SK-N-SH treated with all-trans-retinoic acid at 6 μM for 48 hours (cell line): Measurements from ENCODE around the gene ANKRD11.
"Not testable (repeated sequence)": the region's sequence is repeated elsewhere in the genome, so short reads cannot be mapped to it uniquely, and the experiment has no call there.

Experiments used
- ATAC-seq: fragments of 200-7000 bp; cut with Tn5 transposase; 3 replicates; pipeline ENCODE4 v1.9.1; 2020; ENCODE audit warnings: mild to moderate bottlenecking, moderate library complexity
- ARNTL ChIP-seq: fragments of 450-650 bp; formaldehyde crosslinking; IDR thresholded peaks from 2 replicates; pipeline ENCODE4 v1.5.0; 2020; ENCODE audit warnings: low read depth, mild to moderate bottlenecking, moderate library complexity, borderline replicate concordance
- BACH2 ChIP-seq: fragments of 250-450 bp; sonication (Bioruptor Pico); IDR thresholded peaks from 2 replicates; pipeline ENCODE4 v1.9.0; 2021; ENCODE audit warnings: mild to moderate bottlenecking, borderline replicate concordance
- CSDC2 ChIP-seq: fragments of 250-450 bp; sonication (Bioruptor Pico); IDR thresholded peaks from 2 replicates; pipeline ENCODE4 v1.5.0; 2020; ENCODE audit warnings: mild to moderate bottlenecking, moderate library complexity
- CSRNP3 ChIP-seq: fragments of 250-450 bp; sonication (Bioruptor Pico); IDR thresholded peaks from 2 replicates; pipeline ENCODE4 v1.5.1; 2021; ENCODE audit warnings: mild to moderate bottlenecking, moderate library complexity
- ESRRG ChIP-seq: fragments of 250-450 bp; sonication (Bioruptor Pico); IDR thresholded peaks from 2 replicates; pipeline ENCODE4 v1.6.1; 2021; ENCODE audit warnings: mild to moderate bottlenecking
- GLIS3 ChIP-seq: fragments of 250-450 bp; sonication (Bioruptor Pico); IDR thresholded peaks from 2 replicates; pipeline ENCODE4 v1.5.0; 2020; ENCODE audit warnings: mild to moderate bottlenecking, moderate library complexity
- ISL1 ChIP-seq: fragments of 250-450 bp; sonication (Bioruptor Pico); IDR thresholded peaks from 2 replicates; pipeline ENCODE4 v2.1.2; 2022; ENCODE audit warnings: mild to moderate bottlenecking, moderate library complexity
- PPARA ChIP-seq: fragments of 250-450 bp; sonication (Bioruptor Pico); IDR thresholded peaks from 2 replicates; pipeline ENCODE4 v1.5.0; 2020; ENCODE audit warnings: mild to moderate bottlenecking, borderline replicate concordance
- RARB ChIP-seq: fragments of 250-450 bp; sonication (Bioruptor Pico); IDR thresholded peaks from 2 replicates; pipeline ENCODE4 v1.8.0; 2021; ENCODE audit warnings: mild to moderate bottlenecking, moderate library complexity
- SNAI2 ChIP-seq: fragments of 250-450 bp; sonication (Bioruptor Pico); IDR thresholded peaks from 2 replicates; pipeline ENCODE4 v1.5.0; 2020; ENCODE audit warnings: mild to moderate bottlenecking, moderate library complexity
- TCF4 ChIP-seq: fragments of 250-450 bp; sonication (Bioruptor Pico); IDR thresholded peaks from 2 replicates; pipeline ENCODE4 v1.8.0; 2021; ENCODE audit warnings: mild to moderate bottlenecking, moderate library complexity, borderline replicate concordance
- TOX ChIP-seq: fragments of 250-450 bp; sonication (Bioruptor Pico); IDR thresholded peaks from 2 replicates; pipeline ENCODE4 v1.8.0; 2021; ENCODE audit warnings: mild to moderate bottlenecking, moderate library complexity, borderline replicate concordance
- ZC3H10 ChIP-seq: fragments of 250-450 bp; sonication (Bioruptor Pico); IDR thresholded peaks from 2 replicates; pipeline ENCODE4 v1.5.1; 2021; ENCODE audit warnings: mild to moderate bottlenecking, moderate library complexity
- ZFP3 ChIP-seq: fragments of 250-450 bp; sonication (Bioruptor Pico); IDR thresholded peaks from 2 replicates; pipeline ENCODE4 v1.5.0; 2020; ENCODE audit warnings: mild to moderate bottlenecking, moderate library complexity
- ZFP30 ChIP-seq: fragments of 450-650 bp; formaldehyde crosslinking; IDR thresholded peaks from 2 replicates; pipeline ENCODE4 v1.5.0; 2022; ENCODE audit warnings: mild to moderate bottlenecking, moderate library complexity
- ZNF565 ChIP-seq: fragments of 450-650 bp; formaldehyde crosslinking; conservative IDR thresholded peaks from 2 replicates; pipeline ENCODE4 v1.5.0; 2020; ENCODE audit warnings: low read depth, mild to moderate bottlenecking, moderate library complexity
- ZNF70 ChIP-seq: fragments of 450-650 bp; formaldehyde crosslinking; IDR thresholded peaks from 2 replicates; pipeline ENCODE4 v1.5.0; 2020; ENCODE audit warnings: mild to moderate bottlenecking, moderate library complexity
- ZNF8 ChIP-seq: fragments of 450-650 bp; formaldehyde crosslinking; IDR thresholded peaks from 2 replicates; pipeline ENCODE4 v1.5.0; 2020; ENCODE audit warnings: mild to moderate bottlenecking, moderate library complexity
- TF ChIP-seq, protein P1 (sequence below): fragments of 250-450 bp; sonication (Bioruptor Pico); IDR thresholded peaks from 2 replicates; pipeline ENCODE4 v1.8.0; 2021; ENCODE audit warnings: low read depth, mild to moderate bottlenecking, moderate library complexity, borderline replicate concordance
- TF ChIP-seq, protein P2 (sequence below): fragments of 250-450 bp; sonication (Bioruptor Pico); IDR thresholded peaks from 2 replicates; pipeline ENCODE4 v1.5.1; 2020; ENCODE audit warnings: low read depth, mild to moderate bottlenecking, moderate library complexity
- TF ChIP-seq, protein P3 (sequence below): fragments of 250-450 bp; sonication (Bioruptor Pico); IDR thresholded peaks from 2 replicates; pipeline ENCODE4 v1.8.0; 2020; ENCODE audit warnings: mild to moderate bottlenecking, moderate library complexity, borderline replicate concordance

The ANKRD11 gene

DNA sequence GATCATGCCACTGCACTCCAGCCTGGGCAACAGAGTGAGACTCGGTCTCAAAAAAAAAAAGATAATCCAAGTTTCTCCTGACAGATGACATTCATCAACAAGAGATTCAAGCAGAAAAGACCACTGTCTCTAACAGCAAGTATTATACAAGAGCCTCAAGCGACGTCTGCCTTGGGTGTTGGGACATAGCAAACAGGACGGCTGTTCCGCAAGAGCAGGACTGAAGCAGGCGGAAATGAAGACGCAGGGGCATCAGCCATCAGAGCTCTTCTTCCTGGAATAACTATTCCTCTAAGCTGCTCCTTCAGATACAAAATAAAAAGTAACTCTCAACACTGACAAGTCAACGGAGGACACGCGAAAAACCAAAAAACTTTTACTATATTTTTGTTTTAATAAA is 54.0 kb downstream of the ANKRD11 start:
- no peak for TF ChIP-seq CSDC2 (CRISPR knock-in tag)
- no peak for TF ChIP-seq ZNF565
- TF ChIP-seq ESRRG (CRISPR knock-in tag) = no peak
- no peak for TF ChIP-seq CSRNP3 (CRISPR knock-in tag)
- TF ChIP-seq, protein P1, sequence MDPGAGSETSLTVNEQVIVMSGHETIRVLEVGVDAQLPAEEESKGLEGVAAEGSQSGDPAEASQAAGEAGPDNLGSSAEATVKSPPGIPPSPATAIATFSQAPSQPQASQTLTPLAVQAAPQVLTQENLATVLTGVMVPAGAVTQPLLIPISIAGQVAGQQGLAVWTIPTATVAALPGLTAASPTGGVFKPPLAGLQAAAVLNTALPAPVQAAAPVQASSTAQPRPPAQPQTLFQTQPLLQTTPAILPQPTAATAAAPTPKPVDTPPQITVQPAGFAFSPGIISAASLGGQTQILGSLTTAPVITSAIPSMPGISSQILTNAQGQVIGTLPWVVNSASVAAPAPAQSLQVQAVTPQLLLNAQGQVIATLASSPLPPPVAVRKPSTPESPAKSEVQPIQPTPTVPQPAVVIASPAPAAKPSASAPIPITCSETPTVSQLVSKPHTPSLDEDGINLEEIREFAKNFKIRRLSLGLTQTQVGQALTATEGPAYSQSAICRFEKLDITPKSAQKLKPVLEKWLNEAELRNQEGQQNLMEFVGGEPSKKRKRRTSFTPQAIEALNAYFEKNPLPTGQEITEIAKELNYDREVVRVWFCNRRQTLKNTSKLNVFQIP (CRISPR knock-in tag) = no peak
- no peak for TF ChIP-seq ARNTL
- no peak for TF ChIP-seq ZFP3 (CRISPR knock-in tag)
- TF ChIP-seq, protein P2, sequence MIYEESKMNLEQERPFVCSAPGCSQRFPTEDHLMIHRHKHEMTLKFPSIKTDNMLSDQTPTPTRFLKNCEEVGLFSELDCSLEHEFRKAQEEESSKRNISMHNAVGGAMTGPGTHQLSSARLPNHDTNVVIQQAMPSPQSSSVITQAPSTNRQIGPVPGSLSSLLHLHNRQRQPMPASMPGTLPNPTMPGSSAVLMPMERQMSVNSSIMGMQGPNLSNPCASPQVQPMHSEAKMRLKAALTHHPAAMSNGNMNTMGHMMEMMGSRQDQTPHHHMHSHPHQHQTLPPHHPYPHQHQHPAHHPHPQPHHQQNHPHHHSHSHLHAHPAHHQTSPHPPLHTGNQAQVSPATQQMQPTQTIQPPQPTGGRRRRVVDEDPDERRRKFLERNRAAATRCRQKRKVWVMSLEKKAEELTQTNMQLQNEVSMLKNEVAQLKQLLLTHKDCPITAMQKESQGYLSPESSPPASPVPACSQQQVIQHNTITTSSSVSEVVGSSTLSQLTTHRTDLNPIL (CRISPR knock-in tag) = no peak
- no peak for ATAC-seq

GRCh38 chr16:89435059-89435458 is 55.3 kb downstream of the ANKRD11 start:
- ATAC-seq = not testable (repeated sequence)

DNA sequence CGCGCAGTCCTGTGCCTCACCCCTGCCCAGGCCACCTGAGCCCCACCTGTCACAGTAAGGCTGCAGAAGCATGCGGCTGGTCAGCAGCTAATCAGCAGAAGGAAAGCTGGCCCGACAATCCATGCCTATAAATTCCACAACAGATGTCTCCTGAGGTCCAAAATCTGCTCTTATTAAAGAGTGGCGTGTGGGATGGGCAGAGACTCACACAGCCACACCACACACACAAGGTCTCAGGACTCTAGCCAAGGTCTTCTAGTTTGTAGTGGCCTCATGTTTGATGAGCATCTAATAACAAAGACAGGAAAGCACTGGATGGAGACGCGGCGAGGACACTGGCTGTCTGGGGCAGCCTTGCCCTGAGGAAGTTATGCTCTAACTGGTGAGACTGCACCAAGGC is 55.9 kb downstream of the ANKRD11 start:
- no peak for ATAC-seq
- TF ChIP-seq ZFP3 (CRISPR knock-in tag) = no peak
- TF ChIP-seq BACH2 = no peak
- TF ChIP-seq ESRRG (CRISPR knock-in tag) = no peak
- TF ChIP-seq CSRNP3 (CRISPR knock-in tag) = no peak
- no peak for TF ChIP-seq TCF4 (CRISPR knock-in tag)
- TF ChIP-seq ZNF70 (CRISPR knock-in tag) = no peak
- TF ChIP-seq PPARA = no peak
- TF ChIP-seq SNAI2 = no peak
- no peak for TF ChIP-seq ZFP30 (CRISPR knock-in tag)
- no peak for TF ChIP-seq ZNF565
- no peak for TF ChIP-seq ISL1 (CRISPR knock-in tag)
- no peak for TF ChIP-seq ZC3H10 (CRISPR knock-in tag)
- TF ChIP-seq GLIS3 (CRISPR knock-in tag) = no peak
- TF ChIP-seq, protein P3, sequence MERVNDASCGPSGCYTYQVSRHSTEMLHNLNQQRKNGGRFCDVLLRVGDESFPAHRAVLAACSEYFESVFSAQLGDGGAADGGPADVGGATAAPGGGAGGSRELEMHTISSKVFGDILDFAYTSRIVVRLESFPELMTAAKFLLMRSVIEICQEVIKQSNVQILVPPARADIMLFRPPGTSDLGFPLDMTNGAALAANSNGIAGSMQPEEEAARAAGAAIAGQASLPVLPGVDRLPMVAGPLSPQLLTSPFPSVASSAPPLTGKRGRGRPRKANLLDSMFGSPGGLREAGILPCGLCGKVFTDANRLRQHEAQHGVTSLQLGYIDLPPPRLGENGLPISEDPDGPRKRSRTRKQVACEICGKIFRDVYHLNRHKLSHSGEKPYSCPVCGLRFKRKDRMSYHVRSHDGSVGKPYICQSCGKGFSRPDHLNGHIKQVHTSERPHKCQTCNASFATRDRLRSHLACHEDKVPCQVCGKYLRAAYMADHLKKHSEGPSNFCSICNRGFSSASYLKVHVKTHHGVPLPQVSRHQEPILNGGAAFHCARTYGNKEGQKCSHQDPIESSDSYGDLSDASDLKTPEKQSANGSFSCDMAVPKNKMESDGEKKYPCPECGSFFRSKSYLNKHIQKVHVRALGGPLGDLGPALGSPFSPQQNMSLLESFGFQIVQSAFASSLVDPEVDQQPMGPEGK (CRISPR knock-in tag) = no peak
- no peak for TF ChIP-seq RARB

DNA sequence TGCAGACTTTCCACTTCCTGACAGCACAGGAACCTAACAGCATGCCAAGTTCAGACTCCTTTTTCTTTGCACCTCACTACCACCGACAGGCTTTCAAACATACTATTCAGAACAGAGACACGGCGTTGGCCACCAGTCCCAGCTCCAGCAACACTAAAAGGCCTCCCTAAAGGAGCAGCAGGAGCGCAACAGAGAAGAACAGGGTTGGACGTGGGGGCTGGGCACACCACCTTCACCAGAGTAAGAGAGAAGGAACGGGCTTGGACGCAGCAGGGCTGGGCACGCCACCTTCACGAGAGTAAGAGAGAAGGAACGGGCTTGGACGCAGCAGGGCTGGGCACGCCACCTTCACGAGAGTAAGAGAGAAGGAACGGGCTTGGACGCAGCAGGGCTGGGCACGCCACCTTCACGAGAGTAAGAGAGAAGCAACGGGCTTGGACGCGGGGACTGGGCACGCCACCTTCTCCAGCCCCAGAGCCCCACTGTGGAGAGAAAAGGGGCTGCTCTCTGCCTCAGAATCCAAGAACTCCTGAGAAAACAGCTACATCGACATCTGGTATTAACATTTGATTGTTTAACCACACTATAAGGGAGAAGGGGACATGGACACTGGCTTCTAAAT is 56.9 kb downstream of the ANKRD11 start:
- ATAC-seq = not testable (repeated sequence)

DNA sequence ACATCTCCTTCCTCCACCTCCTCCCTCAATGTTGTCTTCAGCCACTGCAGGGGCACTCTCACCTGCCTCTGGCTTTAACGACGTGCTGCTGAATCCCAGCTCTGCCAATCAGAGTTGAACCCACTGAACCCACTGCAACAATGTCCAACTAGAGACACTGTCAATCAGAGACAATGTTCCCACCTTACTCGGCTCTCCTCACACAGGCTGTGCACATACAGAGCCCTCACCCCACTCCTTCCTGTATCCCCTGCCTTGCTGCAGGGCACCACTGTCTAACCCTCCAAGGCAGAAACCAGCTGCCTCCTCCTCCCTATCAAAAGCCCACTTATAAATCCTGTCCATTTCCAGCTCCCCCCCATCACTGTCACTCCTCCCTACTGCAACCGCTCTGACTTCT is 58.7 kb downstream of the ANKRD11 start:
- ATAC-seq = no peak
- TF ChIP-seq PPARA = no peak
- no peak for TF ChIP-seq TOX (CRISPR knock-in tag)
- TF ChIP-seq ZNF8 (CRISPR knock-in tag) = no peak
- no peak for TF ChIP-seq RARB
- TF ChIP-seq, protein P3 (CRISPR knock-in tag) = no peak
- TF ChIP-seq, protein P2 (CRISPR knock-in tag) = no peak
- TF ChIP-seq CSRNP3 (CRISPR knock-in tag) = no peak
- no peak for TF ChIP-seq ZFP3 (CRISPR knock-in tag)
- TF ChIP-seq ARNTL = no peak
- TF ChIP-seq ZC3H10 (CRISPR knock-in tag) = no peak
- no peak for TF ChIP-seq TCF4 (CRISPR knock-in tag)
